HepG2 (cell line): ENCODE data around the gene SAMD4B. TPM values are rescaled to one million over a fixed set of nuclear protein-coding genes. Genes with fewer than 3 reads are reported as not detected.

Experiments
- ATAC-seq: fragments of 200-7000 bp; cut with Tn5 transposase; 3 replicates; pipeline ENCODE4 v1.9.1; 2020; ENCODE audit warnings: mild to moderate bottlenecking, moderate library complexity
- BruUV-seq: library from RNA; stranded (reverse); fragments of 400-500 nt; replicated peaks from 2 replicates; lab custom pipeline; 2021; lab: Mats Ljungman, UMichigan
- CTCF ChIA-PET: fragments of 300-600 bp; formaldehyde crosslinking; extraction: SDS; loops from one replicate; lab custom pipeline; 2021; ENCODE audit warnings: low total read pairs, inconsistent platforms, low intra/inter-chr PET ratio; lab: Yijun Ruan, JAX
- POLR2A ChIA-PET: fragments of 350-600 bp; sonication (Branson Sonifier 250); formaldehyde crosslinking; loops from one replicate; lab custom pipeline; 2020; ENCODE audit warnings: antibody characterized with exemption, inconsistent platforms; lab: Yijun Ruan, JAX
- DNase-seq: peaks from one replicate; pipeline ENCODE4 v3.0.0-alpha.2; 2015; ENCODE audit warnings: low spot score
- FAIRE-seq: peaks from 3 replicates; lab custom pipeline; 2011; peaks lifted over from hg19 to GRCh38; lab: Jason Lieb, UNC
- H2AFZ ChIP-seq: one replicate; pipeline ENCODE4 v1.6.1; 2011; ENCODE audit warnings: low read length, inconsistent platforms
- H3K27ac ChIP-seq: fragments of 300-600 bp; 3 replicates; pipeline ENCODE4 v1.8.0; 2011; ENCODE audit warnings: mixed run types, mild to moderate bottlenecking, mixed read lengths, low read length, inconsistent platforms; ENCODE audit not compliant: insufficient read depth; ENCODE audit errors: extremely low read length
- H3K27me3 ChIP-seq, 2 experiments: fragments of 200-600 bp in 1 of 2; 2 replicates in 1 of 2; 3 replicates in 1 of 2; pipeline versions ENCODE4 v1.6.0 to v1.8.0; 2011; ENCODE audit warnings: low read length in 2 of 2, mild to moderate bottlenecking in 2 of 2, moderate library complexity in 2 of 2, inconsistent platforms in 1 of 2; ENCODE audit not compliant: insufficient read depth in 2 of 2, control insufficient read depth in 1 of 2
- H3K36me3 ChIP-seq, 2 experiments: fragments of 200-600 bp in 1 of 2; replicated peaks in 1 of 2; 2 replicates in 1 of 2; 3 replicates in 1 of 2; pipeline versions ENCODE4 v1.5.1 to v1.8.0; 2011; ENCODE audit warnings: low read length in 2 of 2, inconsistent platforms in 1 of 2; ENCODE audit not compliant: insufficient read depth in 2 of 2, control insufficient read depth in 1 of 2
- H3K4me1 ChIP-seq: 2 replicates; pipeline ENCODE4 v1.5.1; 2012; ENCODE audit warnings: low read length, inconsistent platforms; ENCODE audit not compliant: insufficient read depth
- H3K4me2 ChIP-seq: 2 replicates; pipeline ENCODE4 v1.6.0; 2011; ENCODE audit warnings: low read depth, low read length, inconsistent platforms
- H3K4me3 ChIP-seq, 3 experiments: fragments of 200-600 bp in 1 of 3; sonication (generic), shearing (Covaris generic) in 1 of 3; replicated peaks in 1 of 3; 2 replicates each; pipeline ENCODE4 v1.5.1; 2011 to 2016; ENCODE audit warnings: low read length in 3 of 3, inconsistent platforms in 2 of 3, low read depth in 2 of 3, mild to moderate bottlenecking in 2 of 3, control low read depth in 1 of 3, mixed read lengths in 1 of 3; ENCODE audit not compliant: insufficient read depth in 1 of 3
- H3K79me2 ChIP-seq: one replicate; pipeline ENCODE4 v1.6.1; 2011; ENCODE audit warnings: low read length, inconsistent platforms; ENCODE audit not compliant: insufficient read depth
- H3K9ac ChIP-seq: 2 replicates; pipeline ENCODE4 v1.6.0; 2011; ENCODE audit warnings: mild to moderate bottlenecking, low read depth, low read length, inconsistent platforms; ENCODE audit not compliant: insufficient read depth
- H3K9me3 ChIP-seq: 2 replicates; pipeline ENCODE4 v1.5.1; 2012; ENCODE audit warnings: mild to moderate bottlenecking, low read length
- H4K20me1 ChIP-seq: 2 replicates; pipeline ENCODE4 v1.6.0; 2011; ENCODE audit warnings: inconsistent platforms, mild to moderate bottlenecking, low read length, moderate library complexity; ENCODE audit not compliant: insufficient read depth
- FOXC1 ChIP-seq: sonication (generic); formaldehyde crosslinking; IDR thresholded peaks from 2 replicates; pipeline ENCODE4 v1.8.0; 2022; ENCODE audit warnings: mild to moderate bottlenecking, missing genetic modification reagents, borderline replicate concordance
- HOXA7 ChIP-seq: sonication (generic); formaldehyde crosslinking; IDR thresholded peaks from 2 replicates; pipeline ENCODE4 v1.8.1; 2022; ENCODE audit warnings: mild to moderate bottlenecking, missing genetic modification reagents, moderate library complexity
- PLRG1 ChIP-seq: fragments of 450-650 bp; conservative IDR thresholded peaks from 2 replicates; pipeline ENCODE4 v1.6.1; 2016
- RFXAP ChIP-seq: sonication (generic); formaldehyde crosslinking; IDR thresholded peaks from 2 replicates; pipeline ENCODE4 v1.4.0; 2020; ENCODE audit warnings: missing genetic modification reagents, borderline replicate concordance
- SP2 ChIP-seq: sonication (generic); formaldehyde crosslinking; IDR thresholded peaks from 2 replicates; pipeline ENCODE4 v1.5.1; 2020; ENCODE audit warnings: mild to moderate bottlenecking, missing genetic modification reagents
- TCF7 ChIP-seq: sonication (generic); IDR thresholded peaks from 2 replicates; pipeline ENCODE4 v1.6.1; 2016; ENCODE audit warnings: antibody characterized with exemption, low read depth
- ZNF318 ChIP-seq: sonication (generic); formaldehyde crosslinking; IDR thresholded peaks from 2 replicates; pipeline ENCODE4 v1.4.0; 2020; ENCODE audit warnings: mild to moderate bottlenecking, missing genetic modification reagents
- WGBS: methylation state at CpG from one replicate; pipeline ENCODE4 v1.1.6; 2017; ENCODE audit warnings: low lambda C conversion rate; 5-methylcytosine and 5-hydroxymethylcytosine counted together
- in situ Hi-C: cut with HindIII; loops from 2 replicates; pipeline ENCODE4 v1.10.0; 2017; ENCODE audit warnings: low pct_unique_long_range_greater_than_20kb; ENCODE audit not compliant: extremely low pct_ligation_motif_present
- intact Hi-C: fragments of 100-400 bp; cut with micrococcal nuclease; formaldehyde crosslinking; loops from one replicate; pipeline ENCODE4 v1.10.0; 2022; ENCODE audit not compliant: unreplicated experiment
- polyA plus RNA-seq, 8 experiments: library from polyadenylated mRNA; depleted of rRNA in 3 of 8; stranded (reverse) in 7 of 8; unstranded in 1 of 8; fragments of >200 nt; fragmentation: Illumina TruSeq in 4 of 8; extraction: Trizol in 4 of 8; gene quantifications; 2 replicates each; pipeline versions ENCODE4 v1.2.1 to v1.2.3, GENCODE V29; 2011 to 2016; ENCODE audit warnings: low read depth in 4 of 8, missing spikeins in 1 of 8, mixed read lengths in 1 of 8; ENCODE audit not compliant: insufficient read depth in 1 of 8
- total RNA-seq, 5 experiments: library from RNA; depleted of rRNA; stranded (reverse); fragments of >200 nt; fragmentation: Illumina TruSeq; extraction: Trizol; gene quantifications; 2 replicates each; pipeline ENCODE4 v1.2.3, GENCODE V29; 2016; ENCODE audit warnings: low read depth in 1 of 5
- TF ChIP-seq, protein P1 (sequence below): IDR thresholded peaks from 2 replicates; pipeline ENCODE4 v1.6.1; 2018; ENCODE audit warnings: missing genetic modification reagents, mild to moderate bottlenecking, missing compliant biosample characterization
- TF ChIP-seq, protein P2 (sequence below): sonication (generic); formaldehyde crosslinking; IDR thresholded peaks from 2 replicates; pipeline ENCODE4 v1.5.1; 2020; ENCODE audit warnings: missing genetic modification reagents, mild to moderate bottlenecking, borderline replicate concordance

Gene SAMD4B
- total and polyA plus RNA-seq, 2 of the 13 experiments (the other 11 are each of a cell fraction or from before 2014, with no cell fraction given) = 26.0 to 31.8 TPM

- BruUV-seq = no TSS peak
- Histone ChIP-seq H3K9ac (no peak overlapping the region), H3K36me3 (peaks cover 26 to 74% of the 10 kb centered on the region in 2 experiments), H3K4me1 (no peaks in the 10 kb centered on the region), H2AFZ (no peak overlapping the region), H4K20me1 (no peaks in the 10 kb centered on the region), H3K79me2 (no peaks in the 10 kb centered on the region), H3K9me3 (no peaks in the 10 kb centered on the region), H3K27ac (no peak overlapping the region), H3K27me3 (no peaks in the 10 kb centered on the region), H3K4me2 (no peak overlapping the region), H3K4me3 (no peak overlapping the region)
- TF ChIP-seq FOXC1 (no peak), TCF7 (no peak), PLRG1 (no peak), RFXAP (CRISPR knock-in tag) (no peak), SP2 (CRISPR knock-in tag) (no peak), ZNF318 (CRISPR knock-in tag) (no peak), HOXA7 (no peak)
- TF ChIP-seq, protein P1, sequence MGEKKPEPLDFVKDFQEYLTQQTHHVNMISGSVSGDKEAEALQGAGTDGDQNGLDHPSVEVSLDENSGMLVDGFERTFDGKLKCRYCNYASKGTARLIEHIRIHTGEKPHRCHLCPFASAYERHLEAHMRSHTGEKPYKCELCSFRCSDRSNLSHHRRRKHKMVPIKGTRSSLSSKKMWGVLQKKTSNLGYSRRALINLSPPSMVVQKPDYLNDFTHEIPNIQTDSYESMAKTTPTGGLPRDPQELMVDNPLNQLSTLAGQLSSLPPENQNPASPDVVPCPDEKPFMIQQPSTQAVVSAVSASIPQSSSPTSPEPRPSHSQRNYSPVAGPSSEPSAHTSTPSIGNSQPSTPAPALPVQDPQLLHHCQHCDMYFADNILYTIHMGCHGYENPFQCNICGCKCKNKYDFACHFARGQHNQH = no peak
- TF ChIP-seq, protein P2, sequence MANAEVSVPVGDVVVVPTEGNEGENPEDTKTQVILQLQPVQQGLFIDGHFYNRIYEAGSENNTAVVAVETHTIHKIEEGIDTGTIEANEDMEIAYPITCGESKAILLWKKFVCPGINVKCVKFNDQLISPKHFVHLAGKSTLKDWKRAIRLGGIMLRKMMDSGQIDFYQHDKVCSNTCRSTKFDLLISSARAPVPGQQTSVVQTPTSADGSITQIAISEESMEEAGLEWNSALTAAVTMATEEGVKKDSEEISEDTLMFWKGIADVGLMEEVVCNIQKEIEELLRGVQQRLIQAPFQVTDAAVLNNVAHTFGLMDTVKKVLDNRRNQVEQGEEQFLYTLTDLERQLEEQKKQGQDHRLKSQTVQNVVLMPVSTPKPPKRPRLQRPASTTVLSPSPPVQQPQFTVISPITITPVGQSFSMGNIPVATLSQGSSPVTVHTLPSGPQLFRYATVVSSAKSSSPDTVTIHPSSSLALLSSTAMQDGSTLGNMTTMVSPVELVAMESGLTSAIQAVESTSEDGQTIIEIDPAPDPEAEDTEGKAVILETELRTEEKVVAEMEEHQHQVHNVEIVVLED (CRISPR knock-in tag) = no peak
- no peak for FAIRE-seq
- WGBS = 96% methylated on average over 16 of the region's 18 CpGs
- DNase-seq = no peak
- in situ Hi-C loops (no loop called here), intact Hi-C loops (no loop called here)
- CTCF ChIA-PET = no interaction called here
- POLR2A ChIA-PET = no interaction called here
- no peak for ATAC-seq
These were observed 14.4 kb downstream of the SAMD4B start for GRCh38 chr19:39356647-39357046.
